GM12878 (cell line): ENCODE measurements around the gene ZG16B. TPM values are rescaled to one million over a fixed set of nuclear protein-coding genes. Genes with fewer than 3 reads are reported as not detected.

ENCODE experiments used
- EZH2 ChIP-seq: IDR thresholded peaks from 2 replicates; pipeline ENCODE4 v1.6.1; 2012; ENCODE audit warnings: low read depth, mild to moderate bottlenecking, control low read depth, inconsistent platforms, low read length, borderline replicate concordance; ENCODE audit not compliant: control insufficient read depth
- IRF3 ChIP-seq: fragments of 450-650 bp; IDR thresholded peaks from 2 replicates; pipeline ENCODE4 v1.6.1; 2014; ENCODE audit warnings: mild to moderate bottlenecking
- MLLT1 ChIP-seq: fragments of 450-650 bp; IDR thresholded peaks from 2 replicates; pipeline ENCODE4 v1.6.1; 2016; ENCODE audit warnings: mild to moderate bottlenecking
- PML ChIP-seq: IDR thresholded peaks from 2 replicates; pipeline ENCODE4 v1.6.1; 2012; ENCODE audit warnings: low read length, inconsistent platforms
- POLR2A ChIP-seq: IDR thresholded peaks from 2 replicates; pipeline ENCODE4 v1.6.1; 2011; ENCODE audit warnings: low read depth, mild to moderate bottlenecking, low read length
- POU2F2 ChIP-seq: IDR thresholded peaks from 3 replicates; pipeline ENCODE4 v1.6.1; 2011; ENCODE audit warnings: low read depth, mild to moderate bottlenecking, low read length, borderline replicate concordance
- RCOR1 ChIP-seq: conservative IDR thresholded peaks from 2 replicates; pipeline ENCODE4 v1.6.1; 2012; ENCODE audit warnings: low read depth, low read length, improper control_type of control experiment
- SMARCA5 ChIP-seq: fragments of 450-650 bp; IDR thresholded peaks from 2 replicates; pipeline ENCODE4 v1.6.1; 2017; ENCODE audit warnings: mild to moderate bottlenecking
- TARDBP ChIP-seq: IDR thresholded peaks from 2 replicates; pipeline ENCODE4 v1.6.1; 2016; ENCODE audit warnings: borderline replicate concordance
- YY1 ChIP-seq: IDR thresholded peaks from 2 replicates; pipeline ENCODE4 v1.6.1; 2011; ENCODE audit warnings: low read depth, mild to moderate bottlenecking, low read length
- ZBTB4 ChIP-seq: fragments of 450-650 bp; formaldehyde crosslinking; IDR thresholded peaks from 2 replicates; pipeline ENCODE4 v1.4.0; 2022; ENCODE audit warnings: mild to moderate bottlenecking, moderate library complexity
- ZNF274 ChIP-seq: IDR thresholded peaks from one replicate; pipeline ENCODE4 v1.8.0; 2011; ENCODE audit not compliant: insufficient read length, insufficient read depth
- polyA plus RNA-seq, 11 experiments: library from polyadenylated mRNA; depleted of rRNA in 4 of 11; unstranded in 6 of 11; stranded (reverse) in 5 of 11; fragments of >200 nt; fragmentation: Nextera tagmentation in 4 of 11; fragmentation: Illumina TruSeq in 1 of 11; extraction: Ambion mirVana in 4 of 11; extraction: Trizol in 1 of 11; gene quantifications; 1 replicate in 1 of 11; 2 replicates in 10 of 11; pipeline versions ENCODE4 v1.2.1 to v1.2.3, GENCODE V29; 2011 to 2016; ENCODE audit warnings: inconsistent platforms in 2 of 11, missing spikeins in 2 of 11, low read depth in 1 of 11
- total RNA-seq, 4 experiments: library from RNA; depleted of rRNA in 3 of 4; stranded (reverse); fragments of >200 nt in 3 of 4; fragmentation: Illumina TruSeq in 1 of 4; extraction: Trizol in 1 of 4; gene quantifications; 2 replicates each; pipeline versions ENCODE4 v1.2.1 to v1.2.3, GENCODE V29; 2013 to 2021

ZG16B gene
- total and polyA plus RNA-seq, 10 of the 15 experiments (the other 5 are each of a cell fraction or from before 2014, with no cell fraction given), result 1.00 to 11.6 (median 5.8) TPM

GRCh38 chr16:2856061-2856670 lies 26.1 kb downstream of the ZG16B start (continued):
- TF ChIP-seq ZNF274 (no peak), YY1 (no peak), PML (no peak), EZH2 (no peak), POU2F2 (no peak), IRF3 (no peak), POLR2A (no peak), RCOR1 (no peak), ZBTB4 (CRISPR knock-in tag) (no peak), MLLT1 (no peak), SMARCA5 (no peak), TARDBP (no peak)
